Transverse colon (tissue), 4 donors: ENCODE data around the gene ZBTB44. TPM values are rescaled to one million over a fixed set of nuclear protein-coding genes. Genes with fewer than 3 reads are reported as not detected.

ENCODE experiments used
- DNase-seq: peaks from one replicate; pipeline ENCODE4 v3.0.0-alpha.2; 2019
- H3K27ac ChIP-seq, 4 donors: fragments of 200-600 bp; sonication (generic); 2 replicates each; pipeline ENCODE4 v1.5.1; 2016 to 2018; ENCODE audit warnings: inconsistent platforms in 4 of 4
- H3K27me3 ChIP-seq: fragments of 200-600 bp; sonication (generic); 2 replicates; pipeline ENCODE4 v1.5.1; 2017; ENCODE audit warnings: inconsistent platforms
- H3K36me3 ChIP-seq, 4 donors: fragments of 200-600 bp; sonication (generic); 2 replicates each; pipeline ENCODE4 v1.5.1; 2017 to 2019; ENCODE audit warnings: inconsistent platforms in 4 of 4
- H3K4me1 ChIP-seq, 4 donors: fragments of 200-600 bp; sonication (generic); 2 replicates each; pipeline ENCODE4 v1.5.1; 2017 to 2020; ENCODE audit warnings: inconsistent platforms in 4 of 4
- H3K4me3 ChIP-seq, 4 donors: fragments of 200-600 bp; sonication (generic); 1 replicate in 1 of 4; 2 replicates in 3 of 4; pipeline versions ENCODE4 v1.5.1 to v1.6.1; 2017 to 2019; ENCODE audit warnings: inconsistent platforms in 4 of 4
- H3K9me3 ChIP-seq, 2 donors: fragments of 200-600 bp; sonication (generic); 2 replicates each; pipeline ENCODE4 v1.5.1; 2017 to 2019; ENCODE audit warnings: inconsistent platforms in 2 of 2
- CTCF ChIP-seq, 5 experiments: fragments of 200-600 bp in 3 of 5; fragments of 450-650 bp in 2 of 5; sonication (generic) in 3 of 5; IDR thresholded peaks; 1 replicate in 2 of 5; 2 replicates in 3 of 5; pipeline ENCODE4 v1.5.1; 2016 to 2017; ENCODE audit warnings: antibody characterized with exemption in 5 of 5, inconsistent platforms in 3 of 5, mild to moderate bottlenecking in 2 of 5, moderate library complexity in 1 of 5
- EP300 ChIP-seq: sonication (generic); formaldehyde crosslinking; IDR thresholded peaks from one replicate; pipeline ENCODE4 v1.6.1; 2017; ENCODE audit warnings: antibody characterized with exemption, low read depth
- POLR2A ChIP-seq: fragments of 450-650 bp; IDR thresholded peaks from one replicate; pipeline ENCODE4 v1.6.1; 2016; ENCODE audit warnings: antibody characterized with exemption, mild to moderate bottlenecking, moderate library complexity
- POLR2AphosphoS5 ChIP-seq, 3 donors: sonication (generic); formaldehyde crosslinking; IDR thresholded peaks; one replicate each; pipeline ENCODE4 v1.6.1; 2016; ENCODE audit warnings: antibody characterized with exemption in 3 of 3
- WGBS, 2 donors: methylation state at CpG; one replicate each; pipeline ENCODE4 v1.1.5; 2018; ENCODE audit warnings: low coverage in 1 of 2; 5-methylcytosine and 5-hydroxymethylcytosine counted together
- in situ Hi-C, 4 donors: fragments of 200-750 bp; cut with MboI; loops; one replicate each; pipeline versions ENCODE4 v1.15.0 to v1.15.1; 2017; ENCODE audit warnings: low sequenced_read_pairs in 3 of 4, low pct_ligation_motif_present in 1 of 4, low pct_unique_long_range_greater_than_20kb in 1 of 4
- intact Hi-C: fragments of 100-400 bp; cut with DNase I; formaldehyde crosslinking; loops from one replicate; pipeline ENCODE4 v1.15.1; 2023; ENCODE audit warnings: low total_unique reads
- total RNA-seq, 4 donors: library from RNA; depleted of rRNA; stranded (reverse); fragments of >200 nt; gene quantifications; one replicate each; pipeline ENCODE4 v1.1.0, GENCODE V29; 2016

ZBTB44 gene
- 10 to 100 TPM; 29.7 to 64.0 (median 48.6) TPM for total RNA-seq

- no peak for TF ChIP-seq CTCF (IDR thresholded peaks at IDR 0.05)
- TF ChIP-seq POLR2A: peak; percentile 22
- TF ChIP-seq POLR2AphosphoS5 (IDR thresholded peaks at IDR 0.05): peak; percentile 73 to 88 (median 88)
- TF ChIP-seq EP300: no peak
- H3K27me3 ChIP-seq: no peaks in the 10 kb centered on the region
- H3K4me1 ChIP-seq: peaks cover 0 to 41% (median 16%) of the 10 kb centered on the region in 4 donors
- no peaks in the 10 kb centered on the region for H3K9me3 ChIP-seq
- peak within 1 kb of the TSS; percentile 63 to 81 (median 70) for H3K4me3 ChIP-seq
- in situ Hi-C loops (no loop called here), intact Hi-C loops (no loop called here)
- DNase-seq: peak; percentile 94
- peak within 1 kb of the TSS; percentile 96 to 98 (median 96) for H3K27ac ChIP-seq
- 3 to 21% methylated on average over 4 to 26 of the region's 42 CpGs for WGBS, 2 donors
- no peaks in the 10 kb centered on the region for H3K36me3 ChIP-seq
These were observed at the start of gene ZBTB44 for GRCh38 chr11:130314750-130315285. TSS of gene ZBTB44 (minus strand) at chr11:130314917. CDS start at chr11:130261873, 53,044 bp downstream.

GRCh38 chr11:130359419-130359818 is 44.7 kb upstream of the ZBTB44 start:
- no peaks in the 10 kb centered on the region for H3K27me3 ChIP-seq
- intact Hi-C loops (no loop called here), in situ Hi-C loops (no loop called here)
- H3K27ac ChIP-seq: no peak overlapping the region
- TF ChIP-seq POLR2A (no peak), EP300 (no peak), CTCF (IDR thresholded peaks at IDR 0.05) (no peak), POLR2AphosphoS5 (IDR thresholded peaks at IDR 0.05) (no peak)
- H3K4me3 ChIP-seq: no peak overlapping the region
- H3K9me3 ChIP-seq: peaks cover 17 to 20% of the 10 kb centered on the region in 2 donors
- DNase-seq: no peak
- no peaks in the 10 kb centered on the region for H3K36me3 ChIP-seq
- no peaks in the 10 kb centered on the region for H3K4me1 ChIP-seq

GRCh38 chr11:130358398-130358797 is 43.7 kb upstream of the ZBTB44 start:
- intact Hi-C loops (no loop called here), in situ Hi-C loops (no loop called here)
- H3K4me1 ChIP-seq: no peaks in the 10 kb centered on the region
- H3K4me3 ChIP-seq: no peak overlapping the region
- no peak for DNase-seq
- H3K27me3 ChIP-seq: no peaks in the 10 kb centered on the region
- no peaks in the 10 kb centered on the region for H3K36me3 ChIP-seq
- TF ChIP-seq POLR2A (no peak), EP300 (no peak), POLR2AphosphoS5 (IDR thresholded peaks at IDR 0.05) (no peak), CTCF (IDR thresholded peaks at IDR 0.05) (no peak)
- H3K27ac ChIP-seq: no peak overlapping the region
- peaks cover 17 to 20% of the 10 kb centered on the region in 2 donors for H3K9me3 ChIP-seq

- TF ChIP-seq POLR2AphosphoS5 (IDR thresholded peaks at IDR 0.05): no peak
- no peak for TF ChIP-seq EP300
- TF ChIP-seq POLR2A: no peak
- no peak for TF ChIP-seq CTCF (IDR thresholded peaks at IDR 0.05)
- Histone ChIP-seq H3K36me3 (no peaks in the 10 kb centered on the region), H3K4me1 (no peaks in the 10 kb centered on the region), H3K4me3 (no peak overlapping the region), H3K27ac (no peak overlapping the region), H3K27me3 (no peaks in the 10 kb centered on the region), H3K9me3 (no peaks in the 10 kb centered on the region)
- intact Hi-C loops: no loop called here
- WGBS, 2 donors: 80 to 89% methylated on average over 1 of the region's 1 CpG
- no peak for DNase-seq
- in situ Hi-C loops: no loop called here
These were observed 32.5 kb upstream of the ZBTB44 start for GRCh38 chr11:130347261-130347660.
